Gastrocnemius medialis (tissue), 4 donors: ENCODE results near the gene ARID1B. TPM values are rescaled to one million over a fixed set of nuclear protein-coding genes. Genes with fewer than 3 reads are reported as not detected.

Experiments
- ATAC-seq, 2 donors: fragments of 150-250 bp; one replicate each; pipeline ENCODE4 v1.9.1; 2016
- DNase-seq, 2 donors: peaks; one replicate each; pipeline ENCODE4 v3.0.0-alpha.2; 2019
- H3K27ac ChIP-seq, 4 donors: fragments of 200-600 bp; sonication (generic); 1 replicate in 1 of 4; 2 replicates in 3 of 4; pipeline ENCODE4 v1.5.1; 2016 to 2018; ENCODE audit warnings: mild to moderate bottlenecking in 2 of 4, moderate library complexity in 1 of 4
- H3K27me3 ChIP-seq, 3 donors: fragments of 200-600 bp; sonication (generic) in 2 of 3; 1 replicate in 1 of 3; 2 replicates in 2 of 3; pipeline versions ENCODE4 v1.5.1 to v1.6.0; 2016 to 2019; ENCODE audit warnings: mild to moderate bottlenecking in 1 of 3, moderate library complexity in 1 of 3
- H3K36me3 ChIP-seq, 2 donors: fragments of 200-600 bp; sonication (generic) in 1 of 2; one replicate each; pipeline ENCODE4 v1.5.1; 2017 to 2018
- H3K4me1 ChIP-seq, 2 donors: fragments of 200-600 bp; sonication (generic) in 1 of 2; one replicate each; pipeline ENCODE4 v1.5.1; 2016 to 2017; ENCODE audit warnings: mild to moderate bottlenecking in 2 of 2
- H3K4me3 ChIP-seq, 4 donors: fragments of 200-600 bp; sonication (generic) in 3 of 4; 1 replicate in 1 of 4; 2 replicates in 3 of 4; pipeline ENCODE4 v1.5.1; 2016 to 2019; ENCODE audit warnings: mild to moderate bottlenecking in 2 of 4
- H3K9me3 ChIP-seq, 3 donors: fragments of 200-600 bp; sonication (generic) in 2 of 3; 1 replicate in 1 of 3; 2 replicates in 2 of 3; pipeline ENCODE4 v1.5.1; 2016 to 2019
- POLR2A ChIP-seq, 2 donors: fragments of 450-650 bp; IDR thresholded peaks; one replicate each; pipeline ENCODE4 v1.6.1; 2017; ENCODE audit warnings: antibody characterized with exemption in 2 of 2, mild to moderate bottlenecking in 2 of 2, moderate library complexity in 2 of 2
- in situ Hi-C, 4 donors: fragments of 200-750 bp; cut with MboI; loops; one replicate each; pipeline versions ENCODE4 v1.15.0 to v1.8.0; 2017; ENCODE audit warnings: low sequenced_read_pairs in 4 of 4
- intact Hi-C: fragments of 100-400 bp; cut with DNase I; formaldehyde crosslinking; loops from one replicate; pipeline ENCODE4 v1.15.1; 2023; ENCODE audit warnings: low total_unique reads
- total RNA-seq, 4 donors: library from RNA; depleted of rRNA; stranded (reverse); fragments of >200 nt; gene quantifications; one replicate each; pipeline versions ENCODE4 v1.1.0 to v1.2.3, GENCODE V29; 2016
- TF ChIP-seq, protein P1 (sequence below), 5 experiments: fragments of 450-650 bp in 3 of 5; fragments of 200-600 bp in 2 of 5; sonication (generic) in 2 of 5; IDR thresholded peaks in 4 of 5; conservative IDR thresholded peaks in 1 of 5; 1 replicate in 4 of 5; 2 replicates in 1 of 5; pipeline ENCODE4 v1.5.1; 2016 to 2019; ENCODE audit warnings: antibody characterized with exemption in 5 of 5, mild to moderate bottlenecking in 3 of 5, moderate library complexity in 3 of 5

Gene ARID1B
- total RNA-seq, 4 donors from 2014 or later: 54.9 to 75.3 (median 62.0) TPM

DNA sequence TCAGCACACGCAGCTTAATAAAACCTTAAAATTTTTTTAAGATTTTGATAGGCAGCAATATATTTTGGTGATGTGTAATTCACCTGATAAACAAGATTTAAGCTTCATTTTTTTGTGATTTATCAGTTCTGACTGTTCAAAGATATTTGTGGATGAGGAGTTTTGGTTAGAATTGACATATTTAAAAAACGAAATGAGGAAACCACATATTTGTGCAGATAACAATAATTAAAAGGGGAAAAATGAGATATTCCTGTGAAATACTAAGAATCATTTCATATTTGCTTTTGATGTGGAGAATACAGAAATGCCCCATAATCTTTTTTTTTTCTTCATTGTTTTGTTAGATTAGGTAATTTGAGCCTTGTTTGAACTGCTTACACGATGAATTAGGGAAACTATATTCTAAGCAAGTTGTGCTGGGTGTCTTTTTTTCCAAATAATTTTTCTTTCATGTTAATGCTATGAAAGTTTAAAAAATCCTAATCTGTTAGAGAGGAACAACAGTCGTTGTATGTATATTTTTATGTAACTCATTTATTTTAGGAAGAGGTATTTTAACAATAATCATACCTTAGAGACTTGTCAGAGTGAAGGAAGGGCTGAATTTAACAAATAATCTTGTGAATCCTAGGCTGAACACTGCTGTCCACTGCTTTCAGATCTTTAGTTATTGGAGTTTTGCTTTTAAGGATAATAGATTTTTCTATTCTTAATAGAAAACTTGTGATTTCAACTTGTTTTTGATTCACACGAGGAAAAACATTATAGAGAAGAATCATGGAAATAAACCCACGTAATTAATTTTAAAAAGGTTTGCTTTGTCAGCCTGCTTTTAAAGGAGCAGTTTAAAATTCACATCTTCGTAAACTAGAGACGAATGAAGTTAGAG, 4.0 kb downstream of the ARID1B start:
- H3K27me3 ChIP-seq: no peaks in the 10 kb centered on the region
- TF ChIP-seq POLR2A (IDR thresholded peaks at IDR 0.05): no peak
- TF ChIP-seq, protein P1, sequence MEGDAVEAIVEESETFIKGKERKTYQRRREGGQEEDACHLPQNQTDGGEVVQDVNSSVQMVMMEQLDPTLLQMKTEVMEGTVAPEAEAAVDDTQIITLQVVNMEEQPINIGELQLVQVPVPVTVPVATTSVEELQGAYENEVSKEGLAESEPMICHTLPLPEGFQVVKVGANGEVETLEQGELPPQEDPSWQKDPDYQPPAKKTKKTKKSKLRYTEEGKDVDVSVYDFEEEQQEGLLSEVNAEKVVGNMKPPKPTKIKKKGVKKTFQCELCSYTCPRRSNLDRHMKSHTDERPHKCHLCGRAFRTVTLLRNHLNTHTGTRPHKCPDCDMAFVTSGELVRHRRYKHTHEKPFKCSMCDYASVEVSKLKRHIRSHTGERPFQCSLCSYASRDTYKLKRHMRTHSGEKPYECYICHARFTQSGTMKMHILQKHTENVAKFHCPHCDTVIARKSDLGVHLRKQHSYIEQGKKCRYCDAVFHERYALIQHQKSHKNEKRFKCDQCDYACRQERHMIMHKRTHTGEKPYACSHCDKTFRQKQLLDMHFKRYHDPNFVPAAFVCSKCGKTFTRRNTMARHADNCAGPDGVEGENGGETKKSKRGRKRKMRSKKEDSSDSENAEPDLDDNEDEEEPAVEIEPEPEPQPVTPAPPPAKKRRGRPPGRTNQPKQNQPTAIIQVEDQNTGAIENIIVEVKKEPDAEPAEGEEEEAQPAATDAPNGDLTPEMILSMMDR (IDR thresholded peaks at IDR 0.05 in 4 of 5, conservative IDR thresholded peaks at IDR 0.05 in 1 of 5): no peak
- ATAC-seq: no peak
- H3K27ac ChIP-seq: peak overlapping the region; percentile 87 to 98 (median 92)
- in situ Hi-C loops: loop anchor here (5.0 to 25.0 kb wide), 7 partner anchors 96 to 1469 kb away; partner anchors contain the start of gene TFB1M (in 1 of the 4)
- no peaks in the 10 kb centered on the region for H3K9me3 ChIP-seq
- H3K4me1 ChIP-seq: peaks cover 43 to 54% of the 10 kb centered on the region in 2 donors
- H3K36me3 ChIP-seq: no peaks in the 10 kb centered on the region
- no peak for DNase-seq
- intact Hi-C loops: loop anchor here (5.0 kb wide), 1 partner anchor 46 kb away; no protein-coding TSS in a partner anchor
- H3K4me3 ChIP-seq: peak overlapping the region; percentile 57 to 89 (median 81)

DNA sequence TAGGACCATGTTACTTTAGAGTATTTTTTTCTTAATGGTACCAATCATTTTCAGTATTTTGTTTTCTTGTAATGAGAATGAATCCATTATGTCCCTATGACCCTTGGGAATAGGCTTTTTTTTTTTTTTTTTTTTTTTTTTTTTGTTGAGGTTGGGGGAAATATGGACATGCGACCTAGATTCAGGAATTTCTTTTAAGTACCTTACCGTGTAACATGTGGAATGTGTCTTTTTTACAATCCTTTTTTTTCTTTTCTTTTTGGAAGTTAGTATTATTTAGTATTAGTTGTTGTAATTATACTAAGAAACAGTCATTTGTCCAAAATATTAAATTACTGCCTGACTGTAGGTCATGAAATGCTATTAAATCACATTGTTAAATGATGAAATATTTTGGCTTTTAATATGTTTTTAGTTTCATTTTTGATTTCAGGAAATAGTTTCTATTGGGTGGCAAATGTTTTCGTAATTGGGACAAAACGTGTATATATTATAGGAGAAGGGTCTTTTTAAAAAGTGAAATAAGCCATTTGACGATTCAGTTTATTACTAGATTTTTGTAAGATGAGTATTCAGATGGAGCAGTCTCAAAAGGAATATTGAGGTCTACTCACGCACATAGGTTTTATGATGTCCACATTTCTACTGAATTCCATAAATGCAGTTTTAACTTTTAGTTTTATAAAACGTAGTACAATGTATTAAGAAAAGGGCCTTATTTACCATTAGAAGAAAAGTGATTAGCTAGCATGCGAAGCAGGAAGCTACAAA, 4.9 kb downstream of the ARID1B start:
- DNase-seq (no peak), ATAC-seq (no peak)
- H3K4me3 ChIP-seq: peak overlapping the region; percentile 57 to 89 (median 81)
- intact Hi-C loops: loop anchor here (5.0 kb wide), 1 partner anchor 45 kb away; no protein-coding TSS in a partner anchor
- H3K9me3 ChIP-seq: no peaks in the 10 kb centered on the region
- no peaks in the 10 kb centered on the region for H3K36me3 ChIP-seq
- H3K27ac ChIP-seq: peak overlapping the region; percentile 87 to 98 (median 92)
- no peaks in the 10 kb centered on the region for H3K27me3 ChIP-seq
- peaks cover 49 to 58% of the 10 kb centered on the region in 2 donors for H3K4me1 ChIP-seq
- in situ Hi-C loops: loop anchor here (5.0 to 25.0 kb wide), 7 partner anchors 97 to 1470 kb away; partner anchors contain the start of gene TFB1M (in 1 of the 4)
- no peak for TF ChIP-seq POLR2A (IDR thresholded peaks at IDR 0.05)
- TF ChIP-seq, protein P1 (IDR thresholded peaks at IDR 0.05 in 4 of 5, conservative IDR thresholded peaks at IDR 0.05 in 1 of 5): no peak

DNA sequence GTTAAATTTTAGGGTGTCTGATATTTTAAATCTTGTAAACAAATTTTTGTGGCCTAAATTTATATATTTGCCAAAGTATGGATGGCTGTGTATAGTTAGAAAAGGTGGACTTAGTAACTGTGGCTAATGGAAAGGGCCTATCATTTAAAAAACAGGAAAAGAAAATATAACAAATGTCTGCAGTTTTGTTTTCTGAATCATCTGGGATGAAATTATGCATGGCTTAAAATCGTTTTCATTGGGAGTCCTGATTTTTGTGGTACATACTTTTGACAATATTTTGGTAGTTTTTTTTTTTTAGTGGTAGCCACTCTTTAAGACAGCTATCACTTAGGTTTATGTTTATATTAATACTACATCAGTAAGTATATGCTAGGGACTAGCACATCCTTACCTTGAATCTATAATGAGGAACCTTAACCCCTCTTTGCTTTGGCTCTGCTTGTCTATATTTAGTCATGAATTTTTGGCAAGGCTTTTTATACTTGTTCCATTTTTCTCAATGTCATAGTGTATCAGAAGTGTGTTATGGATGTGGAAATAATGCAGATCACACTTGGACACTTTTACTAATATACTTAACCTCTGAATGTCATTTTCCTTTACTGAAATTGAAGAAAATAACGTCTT, 5.6 kb downstream of the ARID1B start:
- peaks cover 55 to 65% of the 10 kb centered on the region in 2 donors for H3K4me1 ChIP-seq

More for the DNA sequence above, 5.6 kb downstream of the ARID1B start:
- in situ Hi-C loops (loop anchor here (5.0 to 25.0 kb wide), 7 partner anchors 98 to 1471 kb away; partner anchors contain the start of gene TFB1M (in 1 of the 4)), intact Hi-C loops (loop anchor here (5.0 kb wide), 1 partner anchor 44 kb away; no protein-coding TSS in a partner anchor)
- ATAC-seq (no peak), DNase-seq (no peak)
- H3K36me3 ChIP-seq: no peaks in the 10 kb centered on the region
- H3K27me3 ChIP-seq: no peaks in the 10 kb centered on the region
- peak overlapping the region; percentile 57 to 89 (median 81) for H3K4me3 ChIP-seq
- H3K27ac ChIP-seq: peak overlapping the region; percentile 87 to 98 (median 92)
- no peaks in the 10 kb centered on the region for H3K9me3 ChIP-seq
- TF ChIP-seq, protein P1 (IDR thresholded peaks at IDR 0.05 in 4 of 5, conservative IDR thresholded peaks at IDR 0.05 in 1 of 5): no peak
- no peak for TF ChIP-seq POLR2A (IDR thresholded peaks at IDR 0.05)
